Progenitor cell of endocrine pancreas (in vitro differentiated cells): ENCODE data around the gene FAM120B. TPM values are rescaled to one million over a fixed set of nuclear protein-coding genes. Genes with fewer than 3 reads are reported as not detected.
A peak's percentile ranks its signal among the peaks of the same experiment; 100 is the strongest.

Experiments
- DNase-seq: peaks from one replicate; pipeline ENCODE4 v3.0.0; 2021; ENCODE audit warnings: low spot score; ENCODE audit not compliant: unreplicated experiment
- H3K27ac Mint-ChIP-seq: 2 replicates; pipeline ENCODE4 v1.8.0; 2021; ENCODE audit warnings: mild to moderate bottlenecking, moderate library complexity, mixed read lengths
- H3K27me3 Mint-ChIP-seq: 2 replicates; pipeline ENCODE4 v1.8.0; 2021; ENCODE audit warnings: mixed read lengths
- H3K36me3 Mint-ChIP-seq: 2 replicates; pipeline ENCODE4 v1.8.0; 2022; ENCODE audit warnings: mixed read lengths; ENCODE audit not compliant: insufficient read depth
- H3K4me1 Mint-ChIP-seq: 2 replicates; pipeline ENCODE4 v1.8.0; 2021; ENCODE audit warnings: low read depth, mixed read lengths
- H3K4me3 Mint-ChIP-seq: 2 replicates; pipeline ENCODE4 v1.8.0; 2021; ENCODE audit warnings: low read depth, mild to moderate bottlenecking, moderate library complexity, mixed read lengths
- H3K9me3 Mint-ChIP-seq: 2 replicates; pipeline ENCODE4 v1.8.0; 2021; ENCODE audit warnings: low read depth, mixed read lengths
- total RNA-seq: library from RNA; stranded (reverse); gene quantifications from 2 replicates; pipeline ENCODE4 v1.2.1, GENCODE V29; 2021
- TF ChIP-seq, protein P1 (sequence below): fragments of 200-600 bp; sonication (generic); IDR thresholded peaks from one replicate; pipeline ENCODE4 v1.5.0; 2021; ENCODE audit warnings: antibody characterized with exemption, mild to moderate bottlenecking; ENCODE audit not compliant: unreplicated experiment

The FAM120B gene
- total RNA-seq, 1 donor from 2014 or later: 49.3 TPM

DNA sequence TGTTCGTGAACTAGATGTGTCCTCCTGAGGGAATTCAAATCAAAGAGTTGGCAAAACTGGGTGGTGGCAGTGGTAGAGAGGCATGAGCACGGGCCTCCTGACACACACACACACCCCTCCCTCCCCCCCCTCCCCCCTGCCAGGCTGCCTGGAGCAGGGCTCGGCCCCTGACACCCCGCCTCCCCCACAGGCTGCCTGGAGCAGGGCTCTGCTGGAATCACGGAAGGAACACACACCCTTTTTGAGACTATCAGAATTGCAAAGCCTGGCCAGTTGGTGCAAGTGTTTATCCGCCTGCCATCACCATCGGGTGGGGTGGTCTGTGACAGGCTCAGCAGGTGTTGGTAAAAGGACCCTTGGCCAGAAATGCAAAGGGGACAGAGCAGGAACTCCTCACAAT is 59.0 kb downstream of the FAM120B start:
- Mint-ChIP-seq H3K4me3 (no peak overlapping the region), H3K27me3 (no peaks in the 10 kb centered on the region), H3K9me3 (no peaks in the 10 kb centered on the region), H3K4me1 (peaks cover 19% of the 10 kb centered on the region), H3K27ac (no peak overlapping the region), H3K36me3 (peaks cover 5% of the 10 kb centered on the region)
- no peak for DNase-seq
- TF ChIP-seq, protein P1, sequence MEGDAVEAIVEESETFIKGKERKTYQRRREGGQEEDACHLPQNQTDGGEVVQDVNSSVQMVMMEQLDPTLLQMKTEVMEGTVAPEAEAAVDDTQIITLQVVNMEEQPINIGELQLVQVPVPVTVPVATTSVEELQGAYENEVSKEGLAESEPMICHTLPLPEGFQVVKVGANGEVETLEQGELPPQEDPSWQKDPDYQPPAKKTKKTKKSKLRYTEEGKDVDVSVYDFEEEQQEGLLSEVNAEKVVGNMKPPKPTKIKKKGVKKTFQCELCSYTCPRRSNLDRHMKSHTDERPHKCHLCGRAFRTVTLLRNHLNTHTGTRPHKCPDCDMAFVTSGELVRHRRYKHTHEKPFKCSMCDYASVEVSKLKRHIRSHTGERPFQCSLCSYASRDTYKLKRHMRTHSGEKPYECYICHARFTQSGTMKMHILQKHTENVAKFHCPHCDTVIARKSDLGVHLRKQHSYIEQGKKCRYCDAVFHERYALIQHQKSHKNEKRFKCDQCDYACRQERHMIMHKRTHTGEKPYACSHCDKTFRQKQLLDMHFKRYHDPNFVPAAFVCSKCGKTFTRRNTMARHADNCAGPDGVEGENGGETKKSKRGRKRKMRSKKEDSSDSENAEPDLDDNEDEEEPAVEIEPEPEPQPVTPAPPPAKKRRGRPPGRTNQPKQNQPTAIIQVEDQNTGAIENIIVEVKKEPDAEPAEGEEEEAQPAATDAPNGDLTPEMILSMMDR: no peak

DNA sequence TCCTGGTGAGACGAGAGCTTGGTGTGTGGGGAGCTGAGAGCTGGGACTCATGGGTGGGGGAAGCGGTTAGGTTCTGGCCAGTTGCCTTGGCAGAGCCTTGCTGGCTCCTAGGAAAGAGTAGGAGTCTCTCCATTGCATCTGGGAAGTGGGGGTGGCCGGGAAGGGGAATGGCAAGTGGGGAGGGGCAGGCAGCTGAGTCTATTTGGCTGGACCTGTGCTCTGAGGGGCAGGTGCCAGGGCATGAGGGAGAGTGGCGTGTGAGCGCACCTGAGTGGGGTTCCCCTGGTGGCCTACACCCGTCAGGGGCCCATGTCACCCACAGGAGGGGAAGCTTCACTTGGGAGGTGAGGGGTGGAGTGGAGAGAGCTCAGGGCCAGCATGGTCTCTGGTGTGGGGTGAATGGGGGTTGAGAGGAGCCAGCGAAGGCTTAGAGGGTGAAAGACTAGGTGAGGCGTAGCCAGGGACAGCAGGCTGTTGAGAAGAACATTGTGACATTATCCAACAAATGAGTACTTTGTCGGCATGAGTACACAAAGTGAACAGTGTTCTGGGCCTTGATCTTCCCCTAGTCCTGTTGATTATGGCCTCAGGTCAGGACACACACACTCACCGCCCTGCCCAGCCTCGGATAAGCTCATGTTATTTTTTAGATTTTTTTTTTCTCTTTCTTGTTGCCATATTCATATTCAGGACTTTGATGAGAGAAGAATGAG is 59.8 kb downstream of the FAM120B start:
- Mint-ChIP-seq H3K27ac (peak overlapping the region; percentile 39), H3K27me3 (no peaks in the 10 kb centered on the region)

DNA sequence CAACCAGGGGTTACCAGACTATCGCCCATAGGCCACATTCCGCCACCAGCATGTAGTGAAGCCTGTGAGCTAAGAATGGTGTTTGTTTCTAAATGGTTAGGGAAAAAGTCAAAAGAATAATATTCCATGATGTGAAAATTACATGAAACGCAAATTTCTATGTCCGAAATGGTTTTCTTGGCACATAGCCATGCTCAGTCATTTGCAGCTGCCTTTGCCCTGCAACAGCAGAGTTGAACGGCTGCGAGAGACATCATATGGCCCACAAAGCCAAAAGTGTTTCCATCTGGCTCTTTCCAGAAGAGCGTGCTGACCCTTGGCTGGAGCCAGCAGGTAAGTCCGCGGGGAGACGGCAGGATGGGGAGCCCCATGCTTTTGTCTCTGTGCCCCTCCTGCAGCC is 60.7 kb downstream of the FAM120B start:
- H3K36me3 Mint-ChIP-seq: peaks cover 7% of the 10 kb centered on the region
- TF ChIP-seq, protein P1: no peak
- no peak for DNase-seq
- no peaks in the 10 kb centered on the region for H3K9me3 Mint-ChIP-seq
- no peak overlapping the region for H3K4me3 Mint-ChIP-seq
- no peaks in the 10 kb centered on the region for H3K27me3 Mint-ChIP-seq
- H3K27ac Mint-ChIP-seq: no peak overlapping the region
- H3K4me1 Mint-ChIP-seq: peaks cover 23% of the 10 kb centered on the region

More for the DNA sequence above, 59.8 kb downstream of the FAM120B start:
- H3K9me3 Mint-ChIP-seq: no peaks in the 10 kb centered on the region
- peaks cover 20% of the 10 kb centered on the region for H3K4me1 Mint-ChIP-seq
- peaks cover 7% of the 10 kb centered on the region for H3K36me3 Mint-ChIP-seq
- DNase-seq: no peak
- H3K4me3 Mint-ChIP-seq: no peak overlapping the region
- TF ChIP-seq, protein P1: no peak

DNA sequence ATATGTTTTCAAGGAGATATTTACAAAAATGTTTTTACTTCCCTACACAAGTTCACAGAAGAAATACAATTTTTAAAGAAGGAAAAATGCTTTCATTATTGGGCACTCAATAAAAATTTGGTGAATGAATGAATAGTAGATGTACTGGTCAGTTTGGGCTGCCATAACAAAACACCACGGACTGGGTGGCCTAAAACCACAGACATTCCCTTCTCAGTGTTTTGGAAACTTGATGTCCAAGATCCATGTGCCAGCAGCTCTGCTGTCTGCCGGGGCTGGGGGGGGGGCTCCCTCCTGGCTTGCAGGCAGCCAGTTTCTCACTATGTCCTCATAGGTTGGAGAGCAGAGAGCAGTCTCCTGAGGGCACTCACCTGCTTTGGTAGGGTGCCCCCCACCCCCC is 62.0 kb downstream of the FAM120B start:
- H3K27me3 Mint-ChIP-seq: no peaks in the 10 kb centered on the region
- TF ChIP-seq, protein P1: no peak
- peaks cover 35% of the 10 kb centered on the region for H3K4me1 Mint-ChIP-seq
- peaks cover 7% of the 10 kb centered on the region for H3K36me3 Mint-ChIP-seq
- H3K4me3 Mint-ChIP-seq: no peak overlapping the region
- H3K9me3 Mint-ChIP-seq: no peaks in the 10 kb centered on the region
- H3K27ac Mint-ChIP-seq: no peak overlapping the region
- DNase-seq: no peak

DNA sequence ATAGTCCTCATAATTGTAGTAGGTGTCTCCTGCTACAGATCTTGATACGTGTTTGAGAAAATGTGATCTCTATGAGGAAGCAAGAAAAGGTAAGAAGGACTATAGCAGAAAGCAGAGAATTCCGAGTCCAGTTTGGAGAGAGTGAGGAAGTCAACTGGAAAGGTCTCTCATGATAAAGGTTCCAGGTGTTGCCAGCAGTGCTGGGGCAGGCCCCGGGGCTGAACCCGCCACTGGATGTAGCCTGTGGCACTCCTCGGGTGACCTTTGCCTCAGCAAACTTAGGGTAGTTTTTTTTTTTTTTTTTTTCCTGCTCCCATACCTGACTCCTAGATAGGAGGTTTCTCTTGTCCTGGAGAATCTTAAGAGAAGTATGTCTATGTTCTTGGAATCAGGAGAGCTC is 62.8 kb downstream of the FAM120B start:
- Mint-ChIP-seq H3K4me1 (peaks cover 40% of the 10 kb centered on the region), H3K27me3 (no peaks in the 10 kb centered on the region), H3K36me3 (peaks cover 7% of the 10 kb centered on the region), H3K27ac (peak overlapping the region; percentile 53), H3K4me3 (no peak overlapping the region), H3K9me3 (no peaks in the 10 kb centered on the region)
- no peak for DNase-seq
- TF ChIP-seq, protein P1: no peak
